Panc1 (cell line): ENCODE data around the gene TARBP2. TPM values are rescaled to one million over a fixed set of nuclear protein-coding genes. Genes with fewer than 3 reads are reported as not detected.

Source experiments
- ATAC-seq: fragments of 200-7000 bp; cut with Tn5 transposase; 2 replicates; pipeline ENCODE4 v1.9.1; 2020; ENCODE audit warnings: mild to moderate bottlenecking, moderate library complexity
- BruUV-seq: library from RNA; stranded (reverse); fragments of 400-500 nt; replicated peaks from 2 replicates; lab custom pipeline; 2021; lab: Mats Ljungman, UMichigan
- CTCF ChIA-PET: fragments of 300-600 bp; sonication (Branson Sonifier 250); formaldehyde crosslinking; loops from one replicate; lab custom pipeline; 2022; ENCODE audit warnings: antibody characterized with exemption; lab: Charles Lee
- POLR2A ChIA-PET: fragments of 300-600 bp; sonication (Branson Sonifier 250); formaldehyde crosslinking; loops from one replicate; lab custom pipeline; 2022; ENCODE audit warnings: antibody characterized with exemption; lab: Charles Lee
- DNase-seq: peaks from one replicate; pipeline ENCODE4 v3.0.0-alpha.2; 2010; ENCODE audit warnings: low read depth, low spot score
- H3K27ac ChIP-seq: 2 replicates; pipeline ENCODE4 v1.5.1; 2011; ENCODE audit warnings: mild to moderate bottlenecking, low read length, inconsistent platforms
- H3K27me3 ChIP-seq: fragments of 200-500 bp; sonication (Bioruptor generic); 2 replicates; pipeline ENCODE4 v1.6.0; 2014; ENCODE audit warnings: low read length, inconsistent platforms; ENCODE audit not compliant: control insufficient read depth, insufficient read depth
- H3K36me3 ChIP-seq: fragments of 200-500 bp; sonication (Bioruptor generic); 2 replicates; pipeline ENCODE4 v1.5.1; 2014; ENCODE audit warnings: inconsistent platforms, mild to moderate bottlenecking, low read length, moderate library complexity; ENCODE audit not compliant: control insufficient read depth, insufficient read depth
- H3K4me1 ChIP-seq: 2 replicates; pipeline ENCODE4 v1.5.1; 2011; ENCODE audit warnings: inconsistent platforms, mild to moderate bottlenecking, low read length, moderate library complexity; ENCODE audit not compliant: control insufficient read depth, insufficient read depth
- H3K4me3 ChIP-seq, 2 experiments: 2 replicates each; pipeline ENCODE4 v1.5.1; 2011 to 2012; ENCODE audit warnings: low read depth in 2 of 2, low read length in 2 of 2, mild to moderate bottlenecking in 2 of 2, inconsistent platforms in 1 of 2, moderate library complexity in 1 of 2
- H3K9me3 ChIP-seq: fragments of 200-500 bp; sonication (Bioruptor generic); 2 replicates; pipeline ENCODE4 v1.5.1; 2014; ENCODE audit warnings: low read depth, mild to moderate bottlenecking, inconsistent platforms, low read length, moderate library complexity; ENCODE audit not compliant: control insufficient read depth, insufficient read depth
- CTCF ChIP-seq: fragments of 450-650 bp; IDR thresholded peaks from 2 replicates; pipeline ENCODE4 v1.5.1; 2017; ENCODE audit warnings: mild to moderate bottlenecking
- POLR2AphosphoS5 ChIP-seq: IDR thresholded peaks from 2 replicates; pipeline ENCODE4 v1.6.1; 2012; ENCODE audit warnings: mild to moderate bottlenecking, low read depth, low read length, moderate library complexity
- REST ChIP-seq, 2 experiments: IDR thresholded peaks; 2 replicates each; pipeline ENCODE4 v1.6.1; 2011 to 2012; ENCODE audit warnings: low read depth in 2 of 2, control low read depth in 1 of 2, low read length in 1 of 2, mild to moderate bottlenecking in 1 of 2, moderate library complexity in 1 of 2; ENCODE audit not compliant: insufficient read depth in 1 of 2
- SIN3A ChIP-seq: IDR thresholded peaks from 2 replicates; pipeline ENCODE4 v1.6.1; 2012; ENCODE audit warnings: low read depth, mild to moderate bottlenecking, low read length, moderate library complexity, borderline replicate concordance; ENCODE audit not compliant: insufficient read depth
- TCF7L2 ChIP-seq: IDR thresholded peaks from 2 replicates; pipeline ENCODE4 v1.6.1; 2011; ENCODE audit warnings: mild to moderate bottlenecking, low read depth, low read length, inconsistent platforms
- in situ Hi-C: cut with HindIII; loops from 2 replicates; pipeline ENCODE4 v1.10.0; 2016; ENCODE audit warnings: low sequenced_read_pairs, low pct_unique_long_range_greater_than_20kb
- intact Hi-C: fragments of 100-400 bp; cut with micrococcal nuclease; formaldehyde crosslinking; loops from one replicate; pipeline ENCODE4 v1.10.0; 2022; ENCODE audit not compliant: unreplicated experiment
- total RNA-seq: library from RNA; stranded (reverse); gene quantifications from one replicate; pipeline ENCODE4 v1.2.1, GENCODE V29; 2021; ENCODE audit not compliant: unreplicated experiment

TARBP2 gene
- total RNA-seq, 1 experiment from 2014 or later = 67.3 TPM

GRCh38 chr12:53485955-53486735 lies 14.9 kb upstream of the TARBP2 start:
- ChIA-PET POLR2A (no interaction called here), CTCF (no interaction called here)
- Histone ChIP-seq H3K9me3 (no peaks in the 10 kb centered on the region), H3K36me3 (peaks cover 4% of the 10 kb centered on the region; the same call in 1 of the 2 replicates), H3K4me1 (peaks cover 2% of the 10 kb centered on the region; the same call in 1 of the 2 replicates), H3K4me3 (no peak overlapping the region), H3K27ac (no peak overlapping the region), H3K27me3 (no peaks in the 10 kb centered on the region)
- no peak for DNase-seq
- no TSS peak for BruUV-seq
- intact Hi-C loops (no loop called here), in situ Hi-C loops (no loop called here)
- TF ChIP-seq TCF7L2 (no peak), SIN3A (no peak), POLR2AphosphoS5 (no peak; the same call in 1 of the 2 replicates)
- no peak for ATAC-seq

- no peak for TF ChIP-seq POLR2AphosphoS5
- no peak for TF ChIP-seq CTCF
- no peak for TF ChIP-seq REST (IDR thresholded peaks at IDR 0.05; ENCODE audit: insufficient read depth in 1 of 2, low read depth in 2 of 2, low read length in 1 of 2)
- TF ChIP-seq TCF7L2 = no peak
- TF ChIP-seq SIN3A = no peak
- in situ Hi-C loops (no loop called here), intact Hi-C loops (no loop called here)
- Histone ChIP-seq H3K27ac (no peak overlapping the region), H3K9me3 (no peaks in the 10 kb centered on the region), H3K4me3 (no peak overlapping the region), H3K4me1 (no peaks in the 10 kb centered on the region), H3K36me3 (peaks cover 4% of the 10 kb centered on the region; the same call in 1 of the 2 replicates), H3K27me3 (no peaks in the 10 kb centered on the region)
- DNase-seq (no peak), ATAC-seq (no peak)
- ChIA-PET POLR2A (no interaction called here), CTCF (no interaction called here)
- no TSS peak for BruUV-seq
Measured at GRCh38 chr12:53486736-53487487, 14.2 kb upstream of the TARBP2 start.
